ENCODE results near the gene NCOA5.

The NCOA5 gene

GRCh38 chr20:46040902-46041535, 48.7 kb downstream of the NCOA5 start:
- no peak for TF ChIP-seq CTCF (IDR thresholded peaks at IDR 0.05)
- no peak overlapping the region for H2AFZ ChIP-seq
- no peak overlapping the region for H3K4me3 ChIP-seq (ENCODE audit: low read depth, low read length)
- no peak overlapping the region for H3K27ac ChIP-seq
- H3K79me2 ChIP-seq = no peaks in the 10 kb centered on the region
- H3K9me3 ChIP-seq (ENCODE audit: control insufficient read depth, low read length) = no peaks in the 10 kb centered on the region
- no peaks in the 10 kb centered on the region for H3K36me3 ChIP-seq (ENCODE audit: control insufficient read depth, insufficient read depth, low read length)
- no peak overlapping the region for H3K4me2 ChIP-seq (ENCODE audit: low read length)
- no peaks in the 10 kb centered on the region for H3K27me3 ChIP-seq (ENCODE audit: control insufficient read depth, insufficient read depth, low read length)
- H3K4me1 ChIP-seq = no peaks in the 10 kb centered on the region
- H3K9ac ChIP-seq = no peak overlapping the region

- no peak overlapping the region for H3K4me3 ChIP-seq (ENCODE audit: low read depth, low read length)
- H3K4me1 ChIP-seq = peaks cover 4% of the 10 kb centered on the region
- TF ChIP-seq CTCF (IDR thresholded peaks at IDR 0.05) = no peak
- H3K79me2 ChIP-seq = no peaks in the 10 kb centered on the region
- H3K36me3 ChIP-seq (ENCODE audit: control insufficient read depth, insufficient read depth, low read length) = no peaks in the 10 kb centered on the region
- no peak overlapping the region for H3K4me2 ChIP-seq (ENCODE audit: low read length)
- H3K9ac ChIP-seq = no peak overlapping the region
- no peaks in the 10 kb centered on the region for H3K27me3 ChIP-seq (ENCODE audit: control insufficient read depth, insufficient read depth, low read length)
- H2AFZ ChIP-seq = no peak overlapping the region
- no peak overlapping the region for H3K27ac ChIP-seq
- no peaks in the 10 kb centered on the region for H3K9me3 ChIP-seq (ENCODE audit: control insufficient read depth, low read length)
Observed at GRCh38 chr20:46037036-46037435, 52.7 kb downstream of the NCOA5 start.

- no peak overlapping the region for H3K9ac ChIP-seq
- TF ChIP-seq CTCF (IDR thresholded peaks at IDR 0.05) = no peak
- H3K27ac ChIP-seq = no peak overlapping the region
- no peak overlapping the region for H3K4me3 ChIP-seq (ENCODE audit: low read depth, low read length)
- H3K79me2 ChIP-seq = no peaks in the 10 kb centered on the region
- no peaks in the 10 kb centered on the region for H3K9me3 ChIP-seq (ENCODE audit: control insufficient read depth, low read length)
- peaks cover 4% of the 10 kb centered on the region for H3K4me1 ChIP-seq
- H3K27me3 ChIP-seq (ENCODE audit: control insufficient read depth, insufficient read depth, low read length) = no peaks in the 10 kb centered on the region
- H2AFZ ChIP-seq = no peak overlapping the region
- no peak overlapping the region for H3K4me2 ChIP-seq (ENCODE audit: low read length)
- H3K36me3 ChIP-seq (ENCODE audit: control insufficient read depth, insufficient read depth, low read length) = no peaks in the 10 kb centered on the region
Observed at GRCh38 chr20:46036370-46036769, 53.4 kb downstream of the NCOA5 start.

GRCh38 chr20:46035713-46036112, 54.0 kb downstream of the NCOA5 start:
- H3K36me3 ChIP-seq (ENCODE audit: control insufficient read depth, insufficient read depth, low read length) = no peaks in the 10 kb centered on the region
- H3K4me3 ChIP-seq (ENCODE audit: low read depth, low read length) = no peak overlapping the region
- H3K9ac ChIP-seq = no peak overlapping the region
- peaks cover 8% of the 10 kb centered on the region for H3K4me1 ChIP-seq
- H3K79me2 ChIP-seq = no peaks in the 10 kb centered on the region
- no peaks in the 10 kb centered on the region for H3K9me3 ChIP-seq (ENCODE audit: control insufficient read depth, low read length)
- no peak overlapping the region for H2AFZ ChIP-seq
- no peak overlapping the region for H3K27ac ChIP-seq
- no peak overlapping the region for H3K4me2 ChIP-seq (ENCODE audit: low read length)
- peaks cover 6% of the 10 kb centered on the region for H3K27me3 ChIP-seq (ENCODE audit: control insufficient read depth, insufficient read depth, low read length)
- TF ChIP-seq CTCF (IDR thresholded peaks at IDR 0.05) = no peak

GRCh38 chr20:46035253-46035652, 54.5 kb downstream of the NCOA5 start:
- no peak overlapping the region for H3K4me2 ChIP-seq (ENCODE audit: low read length)
- H2AFZ ChIP-seq = no peak overlapping the region
- H3K9me3 ChIP-seq (ENCODE audit: control insufficient read depth, low read length) = no peaks in the 10 kb centered on the region
- TF ChIP-seq CTCF (IDR thresholded peaks at IDR 0.05) = no peak
- no peak overlapping the region for H3K4me3 ChIP-seq (ENCODE audit: low read depth, low read length)
- H3K4me1 ChIP-seq = peaks cover 8% of the 10 kb centered on the region
- H3K27ac ChIP-seq = no peak overlapping the region
- peaks cover 6% of the 10 kb centered on the region for H3K27me3 ChIP-seq (ENCODE audit: control insufficient read depth, insufficient read depth, low read length)
- no peaks in the 10 kb centered on the region for H3K36me3 ChIP-seq (ENCODE audit: control insufficient read depth, insufficient read depth, low read length)
- no peaks in the 10 kb centered on the region for H3K79me2 ChIP-seq
- H3K9ac ChIP-seq = no peak overlapping the region

Data from parathyroid adenoma (tissue), 2 donors.